SK-N-SH treated with all-trans-retinoic acid at 6 μM for 48 hours (cell line): Measurements from ENCODE around the gene PDGFB.

ENCODE experiments used
- ARNTL ChIP-seq: fragments of 450-650 bp; formaldehyde crosslinking; IDR thresholded peaks from 2 replicates; pipeline ENCODE4 v1.5.0; 2020; ENCODE audit warnings: low read depth, mild to moderate bottlenecking, moderate library complexity, borderline replicate concordance
- CREB5 ChIP-seq: fragments of 250-450 bp; sonication (Bioruptor Pico); IDR thresholded peaks from 2 replicates; pipeline ENCODE4 v1.5.1; 2020; ENCODE audit warnings: low read depth, mild to moderate bottlenecking, moderate library complexity
- CSRNP3 ChIP-seq: fragments of 250-450 bp; sonication (Bioruptor Pico); IDR thresholded peaks from 2 replicates; pipeline ENCODE4 v1.5.1; 2021; ENCODE audit warnings: mild to moderate bottlenecking, moderate library complexity
- ISL1 ChIP-seq: fragments of 250-450 bp; sonication (Bioruptor Pico); IDR thresholded peaks from 2 replicates; pipeline ENCODE4 v2.1.2; 2022; ENCODE audit warnings: mild to moderate bottlenecking, moderate library complexity
- PATZ1 ChIP-seq: fragments of 250-450 bp; sonication (Bioruptor Pico); IDR thresholded peaks from 2 replicates; pipeline ENCODE4 v1.8.0; 2020; ENCODE audit warnings: mild to moderate bottlenecking, moderate library complexity, borderline replicate concordance
- PPARA ChIP-seq: fragments of 250-450 bp; sonication (Bioruptor Pico); IDR thresholded peaks from 2 replicates; pipeline ENCODE4 v1.5.0; 2020; ENCODE audit warnings: mild to moderate bottlenecking, borderline replicate concordance
- TOX ChIP-seq: fragments of 250-450 bp; sonication (Bioruptor Pico); IDR thresholded peaks from 2 replicates; pipeline ENCODE4 v1.8.0; 2021; ENCODE audit warnings: mild to moderate bottlenecking, moderate library complexity, borderline replicate concordance
- TSHZ2 ChIP-seq: fragments of 250-450 bp; sonication (Bioruptor Pico); IDR thresholded peaks from 2 replicates; pipeline ENCODE4 v1.5.0; 2020; ENCODE audit warnings: mild to moderate bottlenecking, moderate library complexity
- ZFP30 ChIP-seq: fragments of 450-650 bp; formaldehyde crosslinking; IDR thresholded peaks from 2 replicates; pipeline ENCODE4 v1.5.0; 2022; ENCODE audit warnings: mild to moderate bottlenecking, moderate library complexity
- ZNF70 ChIP-seq: fragments of 450-650 bp; formaldehyde crosslinking; IDR thresholded peaks from 2 replicates; pipeline ENCODE4 v1.5.0; 2020; ENCODE audit warnings: mild to moderate bottlenecking, moderate library complexity
- ZNF8 ChIP-seq: fragments of 450-650 bp; formaldehyde crosslinking; IDR thresholded peaks from 2 replicates; pipeline ENCODE4 v1.5.0; 2020; ENCODE audit warnings: mild to moderate bottlenecking, moderate library complexity

GRCh38 chr22:39241794-39242594 lies 2.8 kb downstream of the PDGFB start:
- no peak for TF ChIP-seq ARNTL
- TF ChIP-seq CREB5 (CRISPR knock-in tag), result no peak
- no peak for TF ChIP-seq ZFP30 (CRISPR knock-in tag)
- no peak for TF ChIP-seq ZNF8
- no peak for TF ChIP-seq TOX
- no peak for TF ChIP-seq ISL1 (CRISPR knock-in tag)
- no peak for TF ChIP-seq ZNF70 (CRISPR knock-in tag)
- TF ChIP-seq PATZ1 (CRISPR knock-in tag), result no peak
- TF ChIP-seq CSRNP3, result no peak
- no peak for TF ChIP-seq TSHZ2
- no peak for TF ChIP-seq PPARA (CRISPR knock-in tag)
